MV-4-11 (cell line): ENCODE data around the gene CRHR1.

ENCODE experiments used
- DNase-seq: peaks from one replicate; lab custom pipeline; 2025; lab: John Stamatoyannopoulos, UW

Gene CRHR1

GRCh38 chr17:45823598-45823997 is 39.5 kb downstream of the CRHR1 start:
- DNase-seq = no peak

DNA sequence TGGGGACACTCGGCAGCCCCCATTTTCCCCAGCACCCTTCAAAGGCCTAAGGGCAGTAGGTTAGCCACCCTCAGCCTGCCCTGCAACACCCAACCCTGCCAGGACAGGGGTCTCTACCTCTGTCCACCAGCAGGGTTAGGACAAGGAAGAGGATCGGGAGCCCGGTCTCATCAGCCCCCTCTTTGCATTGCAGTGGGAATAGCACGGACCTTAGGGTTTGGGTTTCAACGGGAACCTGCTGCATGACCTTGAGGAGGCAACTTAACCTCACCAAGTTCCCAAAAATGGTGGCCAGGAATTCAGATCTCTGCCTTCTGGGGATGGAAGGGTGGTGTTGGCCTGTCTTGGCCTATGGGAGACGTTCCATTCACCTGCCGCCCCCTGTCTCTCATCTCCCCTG is 40.4 kb downstream of the CRHR1 start:
- no peak for DNase-seq

DNA sequence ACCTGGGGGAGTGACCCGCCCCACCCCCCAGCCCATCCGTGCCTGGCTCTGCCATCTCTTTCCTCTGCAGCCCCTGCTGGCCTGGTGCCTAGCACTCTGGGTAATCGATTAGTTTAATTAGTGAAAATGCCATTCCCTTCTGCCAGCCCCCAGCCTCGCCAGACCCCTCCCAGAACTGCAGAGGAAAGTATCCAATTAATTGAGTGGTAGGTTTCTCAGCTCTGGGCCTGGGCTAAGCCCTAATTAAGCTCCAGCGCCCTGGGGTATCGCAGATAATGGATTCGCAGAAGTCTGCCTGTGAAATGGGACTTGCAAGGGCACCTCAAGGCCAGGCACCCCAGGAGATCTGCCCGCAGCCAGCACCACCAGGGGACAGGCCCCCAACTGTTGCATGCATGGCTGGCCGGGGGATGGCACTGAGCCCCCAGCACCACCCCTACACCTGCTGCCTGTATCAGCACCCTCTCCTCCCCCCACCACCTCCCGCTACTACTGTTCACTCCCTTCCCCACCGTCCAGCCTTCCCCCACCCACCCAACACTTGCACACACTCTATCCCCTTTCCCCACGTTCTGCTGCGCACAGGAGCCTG is 40.9 kb downstream of the CRHR1 start:
- no peak for DNase-seq

GRCh38 chr17:45825792-45826191 is 41.7 kb downstream of the CRHR1 start:
- no peak for DNase-seq

DNA sequence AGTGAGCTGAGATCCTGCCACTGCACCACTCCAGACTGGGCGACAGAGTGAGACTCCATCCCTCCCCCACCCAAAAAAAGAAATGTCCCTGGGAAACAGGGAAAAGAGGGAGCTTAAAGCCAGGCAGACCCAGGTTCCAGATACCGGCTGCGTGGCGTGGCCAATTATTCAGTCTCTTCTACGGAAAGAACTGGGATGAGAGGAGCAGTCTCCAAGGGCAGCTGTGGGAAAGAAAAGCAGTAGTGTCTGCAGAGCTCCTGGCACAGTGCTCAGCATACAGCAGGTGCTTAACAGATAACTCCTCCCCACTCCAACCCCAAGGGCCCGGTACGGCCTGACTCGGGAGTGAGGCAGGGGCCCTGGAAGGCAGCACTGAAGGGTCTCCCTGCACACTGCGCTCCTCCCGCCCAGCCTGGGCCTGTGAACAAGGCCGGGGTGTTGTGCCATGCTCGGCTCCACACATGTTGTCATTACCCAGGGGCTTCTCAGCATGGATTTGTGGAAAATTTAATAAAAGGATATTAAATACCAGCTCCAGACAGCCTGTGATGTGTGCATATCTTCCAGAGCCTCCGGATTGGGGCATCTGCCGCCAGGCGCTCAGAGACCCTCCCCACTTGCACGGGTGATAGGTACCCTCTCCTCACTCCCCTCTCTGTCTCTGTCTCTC is 42.9 kb downstream of the CRHR1 start:
- no peak for DNase-seq

DNA sequence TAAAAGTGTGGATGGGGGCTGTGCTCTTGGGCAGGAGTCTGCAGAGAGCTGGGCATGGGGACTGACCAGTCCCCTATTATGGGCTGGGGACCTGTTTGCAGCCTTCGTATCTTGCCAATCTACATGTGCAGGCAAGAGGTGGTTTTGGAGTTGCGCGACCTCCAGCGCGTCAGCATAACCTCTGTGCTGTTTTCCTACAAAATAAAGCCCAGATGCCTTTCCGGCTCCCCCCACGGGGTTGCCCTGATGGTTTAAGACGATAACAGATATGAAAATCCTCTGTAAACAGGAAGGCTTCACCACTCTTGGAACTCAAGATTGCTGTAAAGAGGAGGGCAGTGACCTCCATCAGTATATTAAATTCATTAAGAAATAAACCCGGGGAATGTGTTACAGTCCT is 44.1 kb downstream of the CRHR1 start:
- no peak for DNase-seq

DNA sequence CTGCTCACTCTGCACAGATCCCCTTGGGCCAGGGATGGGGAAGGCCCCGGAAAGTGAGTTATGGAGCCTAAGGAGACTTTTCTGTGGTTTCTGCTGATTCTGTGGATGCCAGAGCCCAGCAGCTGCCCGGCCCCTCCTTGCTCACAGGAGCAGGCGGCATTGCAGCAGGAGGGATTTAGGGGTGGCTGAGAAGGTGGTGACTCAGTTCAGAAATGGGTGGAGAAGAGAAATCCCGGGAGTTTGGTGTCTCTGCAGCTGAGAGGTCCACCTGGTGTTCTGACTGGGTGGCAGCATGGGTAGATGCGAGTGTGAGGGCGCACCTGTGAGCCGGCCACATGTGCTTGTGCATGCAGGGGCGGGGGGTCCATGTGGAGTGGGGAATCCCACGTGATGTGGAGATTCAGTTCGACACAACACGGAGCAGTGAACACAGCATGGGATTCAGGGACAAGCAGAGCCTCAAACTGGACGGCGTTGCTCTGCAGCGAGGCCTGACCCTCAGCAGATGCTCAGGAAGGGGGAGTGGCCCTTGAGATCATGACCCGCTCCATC is 44.5 kb downstream of the CRHR1 start:
- DNase-seq = no peak

- no peak for DNase-seq
Measured at GRCh38 chr17:45833920-45834319, 49.8 kb downstream of the CRHR1 start.

DNA sequence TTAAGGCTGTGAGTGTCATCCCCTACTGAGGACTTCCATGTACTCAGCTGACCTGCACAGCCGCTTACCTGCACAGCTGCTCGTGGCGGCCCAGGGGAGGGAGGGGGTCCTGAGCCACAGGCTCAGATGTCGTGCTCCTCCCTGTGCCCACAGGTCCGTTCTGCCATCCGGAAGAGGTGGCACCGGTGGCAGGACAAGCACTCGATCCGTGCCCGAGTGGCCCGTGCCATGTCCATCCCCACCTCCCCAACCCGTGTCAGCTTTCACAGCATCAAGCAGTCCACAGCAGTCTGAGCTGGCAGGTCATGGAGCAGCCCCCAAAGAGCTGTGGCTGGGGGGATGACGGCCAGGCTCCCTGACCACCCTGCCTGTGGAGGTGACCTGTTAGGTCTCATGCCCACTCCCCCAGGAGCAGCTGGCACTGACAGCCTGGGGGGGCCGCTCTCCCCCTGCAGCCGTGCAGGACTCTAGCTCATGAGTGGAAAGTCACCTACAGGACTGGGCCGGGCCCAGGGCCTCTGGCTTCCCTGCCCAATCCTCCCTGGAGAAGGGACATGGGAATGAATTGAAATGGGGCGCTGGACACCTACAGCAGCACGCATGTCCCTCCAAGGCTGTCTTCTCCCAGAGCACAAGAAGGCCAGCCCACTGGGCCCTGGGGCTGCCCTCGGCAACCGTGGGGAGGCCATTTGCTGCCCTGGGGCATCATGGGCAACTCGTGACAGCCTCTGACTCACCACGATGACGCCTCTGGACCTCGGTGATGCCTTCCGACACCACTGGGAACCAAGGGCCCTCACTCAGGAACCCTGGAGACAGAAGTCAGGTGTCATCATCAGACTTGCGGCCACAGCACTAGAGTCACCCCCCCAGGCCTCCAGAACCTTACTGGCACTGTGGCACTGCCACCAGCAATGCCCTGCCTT is 50.6 kb downstream of the CRHR1 start:
- DNase-seq = no peak

DNA sequence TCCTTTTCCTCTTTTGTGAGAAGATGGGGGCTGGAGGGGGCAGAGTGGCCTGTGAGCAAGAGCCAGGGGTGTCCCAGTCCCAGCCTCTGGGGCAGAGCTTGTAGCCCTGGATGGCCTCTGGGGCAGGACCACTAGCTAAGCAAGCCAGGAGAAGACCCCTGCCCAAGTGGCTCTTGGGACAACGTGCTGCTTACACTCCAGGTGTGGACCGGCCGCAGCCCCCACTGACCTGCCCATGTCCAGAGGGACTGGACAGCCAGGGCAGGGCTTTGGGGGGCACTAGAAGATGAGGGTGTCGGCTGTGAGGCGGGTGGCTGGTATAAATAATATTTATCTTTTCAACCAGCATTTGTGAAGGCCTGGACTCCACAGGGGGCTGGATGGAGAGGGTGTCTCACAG is 51.4 kb downstream of the CRHR1 start:
- DNase-seq = no peak

DNA sequence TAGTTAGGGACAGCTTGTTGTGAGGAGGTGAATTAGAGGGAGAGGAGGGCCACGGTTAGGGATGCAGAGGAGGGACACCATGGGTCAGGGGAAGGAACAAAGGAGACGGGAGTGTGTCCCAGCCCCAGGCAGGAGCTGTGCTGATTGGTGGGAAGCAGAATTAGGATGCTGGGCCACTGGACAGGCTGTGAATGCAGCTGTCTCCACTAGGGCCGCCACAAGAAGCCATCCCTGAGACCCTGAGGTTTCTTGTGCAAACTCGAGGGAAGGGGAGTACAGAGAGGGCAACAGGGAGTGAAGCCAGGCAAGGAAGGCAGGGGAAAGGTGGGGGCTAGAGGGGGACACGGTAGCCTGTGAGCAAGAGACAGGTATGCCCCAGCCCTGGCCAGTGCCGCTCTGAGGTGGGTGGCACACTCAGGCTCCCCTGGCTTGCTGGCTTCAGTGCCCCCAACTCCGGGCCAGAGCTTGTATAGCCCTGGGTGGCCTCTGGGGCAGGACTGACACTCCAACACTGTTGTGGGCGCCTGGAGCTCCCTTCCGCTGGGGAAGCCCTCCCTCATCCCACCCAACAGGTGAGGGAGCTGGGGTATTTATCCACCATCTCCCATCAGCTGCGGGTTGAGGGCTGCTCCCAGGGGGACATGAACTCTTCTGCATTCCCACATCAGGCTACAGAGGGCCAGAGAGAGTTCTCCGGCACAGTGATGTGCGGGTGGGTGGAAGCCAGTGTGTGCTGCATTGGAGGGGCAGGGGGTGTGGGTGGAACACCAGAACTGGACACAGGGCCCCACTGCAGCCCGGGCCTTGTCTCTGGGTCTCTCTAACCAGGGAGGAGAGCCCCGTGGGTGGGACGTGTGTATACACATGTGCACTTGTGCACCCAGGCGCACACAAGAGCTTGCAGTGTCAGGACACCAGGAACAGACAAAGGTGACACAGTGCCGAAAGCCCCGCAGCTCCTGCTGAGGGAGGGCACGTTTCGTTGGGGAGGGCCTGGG is 52.2 kb downstream of the CRHR1 start:
- DNase-seq = no peak

DNA sequence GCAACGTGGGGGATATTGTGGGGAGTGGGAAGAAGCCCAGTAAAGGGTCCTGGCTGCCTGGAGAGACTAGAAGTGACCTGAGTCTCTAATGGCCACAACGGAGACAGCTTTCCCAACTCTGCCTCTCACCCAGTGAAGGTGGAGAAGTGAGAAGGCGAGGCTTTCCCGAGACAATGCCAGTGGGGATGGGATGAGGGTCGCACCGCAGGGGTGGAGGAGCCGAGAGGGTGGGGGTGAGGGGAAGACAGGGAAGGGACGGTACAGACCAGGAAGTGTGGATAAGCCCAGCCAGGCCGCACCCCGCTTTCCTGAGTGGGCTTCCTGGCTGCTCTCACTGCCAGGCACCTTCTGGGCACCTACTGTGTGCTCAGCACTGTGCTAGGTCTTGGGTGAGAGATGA is 53.1 kb downstream of the CRHR1 start:
- DNase-seq = no peak

DNA sequence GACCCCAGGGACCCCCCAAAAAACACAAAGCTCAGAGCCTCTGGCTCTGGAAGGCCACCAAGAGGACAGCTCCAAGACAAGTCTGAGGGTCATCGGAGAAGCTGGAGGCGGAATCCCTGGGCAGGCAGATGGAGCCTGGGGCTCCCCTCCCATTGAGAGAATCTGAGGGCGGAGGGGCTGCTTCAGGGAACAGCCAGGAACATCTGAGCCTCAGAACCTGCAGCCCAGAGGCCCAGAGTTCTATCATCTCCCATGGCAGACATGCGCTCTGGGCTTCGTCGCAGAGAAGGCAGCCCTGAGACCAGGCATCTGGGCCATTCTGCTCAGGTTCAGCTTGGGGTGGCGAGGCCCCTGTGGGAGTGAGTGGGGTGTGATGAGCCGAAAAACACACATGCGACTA is 53.5 kb downstream of the CRHR1 start:
- DNase-seq = no peak

DNA sequence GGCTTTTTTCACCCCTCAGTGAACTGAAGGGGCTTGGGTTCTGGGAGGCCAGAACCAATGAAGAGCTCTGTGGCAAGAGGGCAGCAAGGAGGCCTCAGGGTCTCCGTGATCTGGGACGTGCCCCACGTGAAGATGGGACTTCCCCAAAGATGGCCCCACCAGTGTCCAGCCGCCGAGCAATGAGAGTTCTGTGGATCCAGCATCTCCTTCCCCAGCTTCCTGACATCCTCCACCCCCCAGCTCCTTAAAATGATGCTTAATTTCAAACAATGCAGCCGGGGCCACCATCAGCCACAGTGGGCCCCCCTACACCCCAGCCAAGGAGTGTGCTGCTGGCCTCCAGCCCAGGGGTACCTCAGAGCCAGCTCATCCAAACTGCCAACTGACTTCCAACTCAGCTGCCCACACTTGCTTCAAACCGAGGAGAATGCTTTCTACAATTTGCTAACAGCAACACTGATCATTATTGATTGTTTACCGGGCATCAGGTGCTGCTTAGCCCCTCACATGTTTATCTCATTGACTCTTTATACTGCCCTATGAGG is 54.7 kb downstream of the CRHR1 start:
- DNase-seq = no peak

GRCh38 chr17:45839442-45839841 is 55.3 kb downstream of the CRHR1 start:
- no peak for DNase-seq

GRCh38 chr17:45841186-45841585 is 57.1 kb downstream of the CRHR1 start:
- DNase-seq = no peak

GRCh38 chr17:45841883-45842525 is 57.9 kb downstream of the CRHR1 start:
- DNase-seq = no peak

GRCh38 chr17:45843722-45844121 is 59.6 kb downstream of the CRHR1 start:
- no peak for DNase-seq

DNA sequence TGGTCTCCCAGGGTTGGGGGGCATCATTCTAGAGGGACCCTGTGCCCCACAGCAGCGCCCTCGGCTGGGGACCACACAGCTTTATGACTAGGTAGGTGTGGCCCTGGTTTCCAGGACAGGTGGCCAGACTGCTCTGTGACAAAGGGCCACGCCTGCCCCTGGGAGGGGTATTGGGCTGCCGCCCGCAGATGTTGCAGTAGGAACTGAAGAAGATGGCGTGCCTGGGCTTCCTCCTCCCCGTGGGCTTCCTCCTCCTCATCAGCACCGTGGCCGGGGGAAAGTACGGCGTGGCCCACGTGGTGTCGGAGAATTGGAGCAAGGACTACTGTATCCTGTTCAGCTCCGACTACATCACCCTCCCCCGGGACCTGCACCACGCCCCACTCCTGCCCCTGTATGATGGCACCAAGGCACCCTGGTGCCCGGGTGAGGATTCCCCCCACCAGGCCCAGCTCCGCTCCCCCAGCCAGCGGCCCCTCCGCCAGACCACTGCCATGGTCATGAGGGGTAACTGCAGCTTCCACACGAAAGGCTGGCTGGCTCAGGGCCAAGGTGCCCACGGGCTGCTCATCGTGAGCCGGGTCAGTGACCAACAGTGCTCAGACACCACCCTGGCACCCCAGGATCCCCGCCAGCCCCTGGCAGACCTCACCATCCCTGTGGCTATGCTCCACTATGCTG is 60.7 kb downstream of the CRHR1 start, which contains the start of gene SPPL2C:
Gene SPPL2C, plus strand, starts transcription at position 187 of the 681 bp plus-strand sequence. Its CDS starts 26 bp downstream, at position 213.
- no peak for DNase-seq
